ENCODE measurements around the gene TREML1. TPM values are rescaled to one million over a fixed set of nuclear protein-coding genes. Genes with fewer than 3 reads are reported as not detected.

TREML1 gene
- total and polyA plus RNA-seq, 9 of the 15 experiments (the other 6 are each of a cell fraction or from before 2014, with no cell fraction given) = not detected

DNA sequence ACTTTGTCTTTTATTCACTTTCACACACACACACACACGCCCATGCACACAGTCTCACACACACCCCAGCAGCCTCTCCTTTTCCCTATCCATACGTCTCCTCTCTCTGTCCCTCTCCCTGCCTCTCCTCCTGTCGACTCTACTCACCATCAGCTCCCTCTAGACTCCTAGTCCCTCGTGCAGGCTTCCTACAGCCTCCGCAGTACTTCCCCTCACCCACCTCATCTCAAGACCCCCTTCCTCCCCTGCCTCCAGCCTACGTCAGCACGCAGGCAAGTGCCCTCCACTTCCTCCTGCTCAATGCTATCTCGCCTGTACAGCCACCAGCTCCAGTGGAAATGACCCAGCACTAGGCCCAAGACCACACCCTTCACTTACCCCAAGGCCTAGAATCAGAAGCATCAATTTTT lies 47.6 kb upstream of the TREML1 start (continued):
- TF ChIP-seq, protein P1, sequence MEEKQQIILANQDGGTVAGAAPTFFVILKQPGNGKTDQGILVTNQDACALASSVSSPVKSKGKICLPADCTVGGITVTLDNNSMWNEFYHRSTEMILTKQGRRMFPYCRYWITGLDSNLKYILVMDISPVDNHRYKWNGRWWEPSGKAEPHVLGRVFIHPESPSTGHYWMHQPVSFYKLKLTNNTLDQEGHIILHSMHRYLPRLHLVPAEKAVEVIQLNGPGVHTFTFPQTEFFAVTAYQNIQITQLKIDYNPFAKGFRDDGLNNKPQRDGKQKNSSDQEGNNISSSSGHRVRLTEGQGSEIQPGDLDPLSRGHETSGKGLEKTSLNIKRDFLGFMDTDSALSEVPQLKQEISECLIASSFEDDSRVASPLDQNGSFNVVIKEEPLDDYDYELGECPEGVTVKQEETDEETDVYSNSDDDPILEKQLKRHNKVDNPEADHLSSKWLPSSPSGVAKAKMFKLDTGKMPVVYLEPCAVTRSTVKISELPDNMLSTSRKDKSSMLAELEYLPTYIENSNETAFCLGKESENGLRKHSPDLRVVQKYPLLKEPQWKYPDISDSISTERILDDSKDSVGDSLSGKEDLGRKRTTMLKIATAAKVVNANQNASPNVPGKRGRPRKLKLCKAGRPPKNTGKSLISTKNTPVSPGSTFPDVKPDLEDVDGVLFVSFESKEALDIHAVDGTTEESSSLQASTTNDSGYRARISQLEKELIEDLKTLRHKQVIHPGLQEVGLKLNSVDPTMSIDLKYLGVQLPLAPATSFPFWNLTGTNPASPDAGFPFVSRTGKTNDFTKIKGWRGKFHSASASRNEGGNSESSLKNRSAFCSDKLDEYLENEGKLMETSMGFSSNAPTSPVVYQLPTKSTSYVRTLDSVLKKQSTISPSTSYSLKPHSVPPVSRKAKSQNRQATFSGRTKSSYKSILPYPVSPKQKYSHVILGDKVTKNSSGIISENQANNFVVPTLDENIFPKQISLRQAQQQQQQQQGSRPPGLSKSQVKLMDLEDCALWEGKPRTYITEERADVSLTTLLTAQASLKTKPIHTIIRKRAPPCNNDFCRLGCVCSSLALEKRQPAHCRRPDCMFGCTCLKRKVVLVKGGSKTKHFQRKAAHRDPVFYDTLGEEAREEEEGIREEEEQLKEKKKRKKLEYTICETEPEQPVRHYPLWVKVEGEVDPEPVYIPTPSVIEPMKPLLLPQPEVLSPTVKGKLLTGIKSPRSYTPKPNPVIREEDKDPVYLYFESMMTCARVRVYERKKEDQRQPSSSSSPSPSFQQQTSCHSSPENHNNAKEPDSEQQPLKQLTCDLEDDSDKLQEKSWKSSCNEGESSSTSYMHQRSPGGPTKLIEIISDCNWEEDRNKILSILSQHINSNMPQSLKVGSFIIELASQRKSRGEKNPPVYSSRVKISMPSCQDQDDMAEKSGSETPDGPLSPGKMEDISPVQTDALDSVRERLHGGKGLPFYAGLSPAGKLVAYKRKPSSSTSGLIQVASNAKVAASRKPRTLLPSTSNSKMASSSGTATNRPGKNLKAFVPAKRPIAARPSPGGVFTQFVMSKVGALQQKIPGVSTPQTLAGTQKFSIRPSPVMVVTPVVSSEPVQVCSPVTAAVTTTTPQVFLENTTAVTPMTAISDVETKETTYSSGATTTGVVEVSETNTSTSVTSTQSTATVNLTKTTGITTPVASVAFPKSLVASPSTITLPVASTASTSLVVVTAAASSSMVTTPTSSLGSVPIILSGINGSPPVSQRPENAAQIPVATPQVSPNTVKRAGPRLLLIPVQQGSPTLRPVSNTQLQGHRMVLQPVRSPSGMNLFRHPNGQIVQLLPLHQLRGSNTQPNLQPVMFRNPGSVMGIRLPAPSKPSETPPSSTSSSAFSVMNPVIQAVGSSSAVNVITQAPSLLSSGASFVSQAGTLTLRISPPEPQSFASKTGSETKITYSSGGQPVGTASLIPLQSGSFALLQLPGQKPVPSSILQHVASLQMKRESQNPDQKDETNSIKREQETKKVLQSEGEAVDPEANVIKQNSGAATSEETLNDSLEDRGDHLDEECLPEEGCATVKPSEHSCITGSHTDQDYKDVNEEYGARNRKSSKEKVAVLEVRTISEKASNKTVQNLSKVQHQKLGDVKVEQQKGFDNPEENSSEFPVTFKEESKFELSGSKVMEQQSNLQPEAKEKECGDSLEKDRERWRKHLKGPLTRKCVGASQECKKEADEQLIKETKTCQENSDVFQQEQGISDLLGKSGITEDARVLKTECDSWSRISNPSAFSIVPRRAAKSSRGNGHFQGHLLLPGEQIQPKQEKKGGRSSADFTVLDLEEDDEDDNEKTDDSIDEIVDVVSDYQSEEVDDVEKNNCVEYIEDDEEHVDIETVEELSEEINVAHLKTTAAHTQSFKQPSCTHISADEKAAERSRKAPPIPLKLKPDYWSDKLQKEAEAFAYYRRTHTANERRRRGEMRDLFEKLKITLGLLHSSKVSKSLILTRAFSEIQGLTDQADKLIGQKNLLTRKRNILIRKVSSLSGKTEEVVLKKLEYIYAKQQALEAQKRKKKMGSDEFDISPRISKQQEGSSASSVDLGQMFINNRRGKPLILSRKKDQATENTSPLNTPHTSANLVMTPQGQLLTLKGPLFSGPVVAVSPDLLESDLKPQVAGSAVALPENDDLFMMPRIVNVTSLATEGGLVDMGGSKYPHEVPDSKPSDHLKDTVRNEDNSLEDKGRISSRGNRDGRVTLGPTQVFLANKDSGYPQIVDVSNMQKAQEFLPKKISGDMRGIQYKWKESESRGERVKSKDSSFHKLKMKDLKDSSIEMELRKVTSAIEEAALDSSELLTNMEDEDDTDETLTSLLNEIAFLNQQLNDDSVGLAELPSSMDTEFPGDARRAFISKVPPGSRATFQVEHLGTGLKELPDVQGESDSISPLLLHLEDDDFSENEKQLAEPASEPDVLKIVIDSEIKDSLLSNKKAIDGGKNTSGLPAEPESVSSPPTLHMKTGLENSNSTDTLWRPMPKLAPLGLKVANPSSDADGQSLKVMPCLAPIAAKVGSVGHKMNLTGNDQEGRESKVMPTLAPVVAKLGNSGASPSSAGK (IDR thresholded peaks at IDR 0.05) = peak; percentile 56; the same call in 1 of the 2 replicates
- no peak for TF ChIP-seq ZNF707 (CRISPR knock-in tag; conservative IDR thresholded peaks at IDR 0.05)
- TF ChIP-seq C11orf30 (IDR thresholded peaks at IDR 0.05; ENCODE audit: low read depth) = peak; percentile 48
- no peak for TF ChIP-seq JUNB (CRISPR knock-in tag; conservative IDR thresholded peaks at IDR 0.05)
- TF ChIP-seq, protein P2, sequence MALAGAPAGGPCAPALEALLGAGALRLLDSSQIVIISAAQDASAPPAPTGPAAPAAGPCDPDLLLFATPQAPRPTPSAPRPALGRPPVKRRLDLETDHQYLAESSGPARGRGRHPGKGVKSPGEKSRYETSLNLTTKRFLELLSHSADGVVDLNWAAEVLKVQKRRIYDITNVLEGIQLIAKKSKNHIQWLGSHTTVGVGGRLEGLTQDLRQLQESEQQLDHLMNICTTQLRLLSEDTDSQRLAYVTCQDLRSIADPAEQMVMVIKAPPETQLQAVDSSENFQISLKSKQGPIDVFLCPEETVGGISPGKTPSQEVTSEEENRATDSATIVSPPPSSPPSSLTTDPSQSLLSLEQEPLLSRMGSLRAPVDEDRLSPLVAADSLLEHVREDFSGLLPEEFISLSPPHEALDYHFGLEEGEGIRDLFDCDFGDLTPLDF (CRISPR knock-in tag; IDR thresholded peaks at IDR 0.05) = no peak
- no peak for TF ChIP-seq HDAC3 (IDR thresholded peaks at IDR 0.05; ENCODE audit: borderline replicate concordance, partially characterized antibody)
- no peak for TF ChIP-seq XRCC3 (IDR thresholded peaks at IDR 0.05)
- TF ChIP-seq KDM4B (IDR thresholded peaks at IDR 0.05; ENCODE audit: borderline replicate concordance in 2 of 2, low read depth in 1 of 2) = no peak
- no peak for TF ChIP-seq IFI16 (CRISPR knock-in tag; IDR thresholded peaks at IDR 0.05)
- TF ChIP-seq ZNF24 (IDR thresholded peaks at IDR 0.05) = no peak
- TF ChIP-seq GTF2E2 (tag; IDR thresholded peaks at IDR 0.05) = no peak
- TF ChIP-seq, protein P3, sequence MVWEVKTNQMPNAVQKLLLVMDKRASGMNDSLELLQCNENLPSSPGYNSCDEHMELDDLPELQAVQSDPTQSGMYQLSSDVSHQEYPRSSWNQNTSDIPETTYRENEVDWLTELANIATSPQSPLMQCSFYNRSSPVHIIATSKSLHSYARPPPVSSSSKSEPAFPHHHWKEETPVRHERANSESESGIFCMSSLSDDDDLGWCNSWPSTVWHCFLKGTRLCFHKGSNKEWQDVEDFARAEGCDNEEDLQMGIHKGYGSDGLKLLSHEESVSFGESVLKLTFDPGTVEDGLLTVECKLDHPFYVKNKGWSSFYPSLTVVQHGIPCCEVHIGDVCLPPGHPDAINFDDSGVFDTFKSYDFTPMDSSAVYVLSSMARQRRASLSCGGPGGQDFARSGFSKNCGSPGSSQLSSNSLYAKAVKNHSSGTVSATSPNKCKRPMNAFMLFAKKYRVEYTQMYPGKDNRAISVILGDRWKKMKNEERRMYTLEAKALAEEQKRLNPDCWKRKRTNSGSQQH (CRISPR knock-in tag; IDR thresholded peaks at IDR 0.05) = peak; percentile 90
- TF ChIP-seq TAF9B (IDR thresholded peaks at IDR 0.05; ENCODE audit: partially characterized antibody) = peak; percentile 12
- 0 out of 2 replicates have a peak, but pooled peaks have one; percentile 40 for TF ChIP-seq POLR2A (conservative IDR thresholded peaks at IDR 0.05)

All from K562 (cell line).